NCI-H146 (cell line): Measurements from ENCODE around the gene DNAJB8.

Source experiments
- DNase-seq: peaks from one replicate; lab custom pipeline; 2025; lab: John Stamatoyannopoulos, UW

DNAJB8 gene

GRCh38 chr3:128482666-128483656 is 16.3 kb upstream of the DNAJB8 start:
- DNase-seq: no peak

GRCh38 chr3:128482175-128482574 is 15.5 kb upstream of the DNAJB8 start:
- no peak for DNase-seq

GRCh38 chr3:128481438-128481942 is 14.8 kb upstream of the DNAJB8 start:
- DNase-seq: no peak

DNA sequence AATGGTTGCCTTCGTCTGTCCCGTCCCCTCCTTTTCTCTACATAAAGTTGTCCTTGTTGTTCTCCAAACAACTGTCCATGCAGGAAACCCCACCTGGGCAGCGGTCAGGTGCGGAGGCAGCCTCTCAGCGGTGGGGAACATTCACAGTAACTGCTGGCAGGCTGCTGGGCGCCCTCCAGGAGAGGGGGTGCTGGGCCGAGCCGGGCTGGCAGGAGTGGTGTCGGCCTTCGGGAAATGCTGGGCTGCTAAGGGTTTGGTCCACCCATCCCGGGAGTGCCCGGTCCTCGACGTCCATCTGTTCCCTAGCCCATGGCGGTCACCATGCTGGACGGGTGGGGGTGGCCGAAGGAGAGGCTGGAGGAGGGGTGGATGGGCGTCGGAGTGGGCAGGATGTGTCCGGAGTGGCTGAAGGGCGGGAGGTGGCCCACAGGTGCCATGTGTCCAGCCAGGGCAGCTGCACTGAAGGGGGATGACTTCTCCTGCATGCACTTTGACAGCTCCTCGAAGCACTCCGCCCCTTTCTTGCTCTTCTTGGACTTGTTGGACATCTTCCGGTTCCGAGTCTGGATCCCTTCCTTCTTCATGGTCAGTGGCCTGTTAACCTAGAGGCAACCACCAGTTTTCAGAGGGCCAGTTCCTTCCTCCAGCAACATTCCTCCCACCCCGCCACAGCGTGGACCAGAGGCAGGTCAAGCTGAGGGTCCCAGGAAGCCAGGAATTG is 14.2 kb upstream of the DNAJB8 start:
- DNase-seq: no peak

DNA sequence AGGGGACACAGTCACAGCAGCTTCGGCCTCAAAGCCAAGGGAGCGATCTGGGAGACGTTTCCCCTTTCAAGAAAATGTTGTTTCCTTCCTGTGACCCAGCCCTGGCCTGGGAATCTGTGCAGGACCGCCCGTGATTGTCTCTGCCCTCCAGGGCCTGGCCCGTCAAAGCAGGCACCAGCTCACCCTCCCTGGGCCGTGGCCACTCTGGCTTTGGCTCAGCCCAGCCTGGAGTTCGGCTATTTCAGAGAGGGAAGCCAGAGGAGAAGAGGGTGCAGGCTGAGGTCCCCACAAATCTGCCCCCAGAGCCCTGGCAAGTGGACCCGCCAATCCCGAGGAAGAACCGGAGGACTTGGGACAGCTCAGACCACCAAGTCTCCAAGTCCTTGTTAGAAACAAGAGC is 13.6 kb upstream of the DNAJB8 start:
- DNase-seq: no peak

GRCh38 chr3:128479558-128480086 is 12.9 kb upstream of the DNAJB8 start:
- DNase-seq: no peak

DNA sequence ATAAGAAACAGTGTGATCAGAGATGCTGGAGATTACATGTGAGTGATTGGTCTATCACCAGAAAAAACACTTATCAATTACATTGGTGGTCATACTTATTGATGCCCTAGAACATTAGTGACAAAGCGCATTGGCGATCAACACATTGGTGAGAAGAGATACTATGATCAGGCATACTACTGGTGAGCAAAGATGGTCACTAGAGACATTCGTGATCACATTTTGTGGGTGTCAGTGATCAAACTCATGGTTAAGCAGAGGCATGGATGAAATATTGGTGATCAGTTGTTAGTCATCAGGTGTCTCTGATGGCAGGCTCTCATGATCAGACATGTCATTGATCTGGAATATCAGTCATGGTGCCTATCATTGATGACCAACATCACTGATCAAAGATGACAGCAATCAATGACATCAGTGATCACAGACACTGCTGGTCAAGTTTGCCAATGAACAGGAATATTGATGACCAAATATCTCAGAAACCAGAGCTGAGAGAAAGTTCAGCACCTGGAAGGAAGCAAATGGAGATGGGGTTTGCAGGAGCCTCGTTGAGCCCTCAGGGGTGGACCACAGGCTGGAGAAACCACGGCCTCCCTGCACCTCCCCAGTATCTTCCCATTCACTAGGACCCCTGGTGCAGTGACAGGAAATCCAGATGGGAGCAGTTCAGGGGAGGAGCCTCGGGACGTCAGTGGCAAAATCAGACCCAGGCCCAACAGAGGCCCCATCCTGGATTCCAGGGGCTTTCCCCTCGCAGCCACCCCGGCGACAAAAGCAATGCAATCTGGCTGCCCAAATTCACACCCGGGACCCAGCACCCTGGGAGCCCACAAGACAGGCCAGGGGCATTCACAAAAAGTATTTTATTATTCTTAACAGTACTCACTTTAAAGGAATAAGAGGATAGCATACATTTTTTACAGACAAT is 12.2 kb upstream of the DNAJB8 start:
- DNase-seq: no peak

DNA sequence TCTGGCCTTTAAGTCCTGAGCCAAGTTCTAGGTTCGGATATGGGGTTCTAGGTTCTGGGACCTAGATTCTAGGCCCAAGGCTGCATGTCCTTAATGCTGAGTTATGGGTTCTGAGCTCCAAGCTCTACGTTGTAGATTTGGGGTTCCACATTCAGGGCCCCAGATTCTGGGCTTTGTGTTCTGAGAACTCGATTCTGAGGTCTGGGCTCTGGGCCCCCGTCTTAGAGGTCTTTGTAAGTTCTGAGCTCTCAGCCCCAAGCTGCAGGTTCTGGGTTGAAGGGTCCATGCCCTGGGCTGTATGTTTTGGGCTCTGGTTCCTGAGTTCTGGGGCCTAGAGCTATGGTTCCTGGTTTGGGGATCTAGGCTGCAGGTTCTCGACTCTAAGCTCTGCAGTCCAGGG is 10.0 kb upstream of the DNAJB8 start:
- no peak for DNase-seq

GRCh38 chr3:128475355-128475754 is 8.7 kb upstream of the DNAJB8 start:
- no peak for DNase-seq

- no peak for DNase-seq
Measured at GRCh38 chr3:128473737-128474136, 7.0 kb upstream of the DNAJB8 start.

DNA sequence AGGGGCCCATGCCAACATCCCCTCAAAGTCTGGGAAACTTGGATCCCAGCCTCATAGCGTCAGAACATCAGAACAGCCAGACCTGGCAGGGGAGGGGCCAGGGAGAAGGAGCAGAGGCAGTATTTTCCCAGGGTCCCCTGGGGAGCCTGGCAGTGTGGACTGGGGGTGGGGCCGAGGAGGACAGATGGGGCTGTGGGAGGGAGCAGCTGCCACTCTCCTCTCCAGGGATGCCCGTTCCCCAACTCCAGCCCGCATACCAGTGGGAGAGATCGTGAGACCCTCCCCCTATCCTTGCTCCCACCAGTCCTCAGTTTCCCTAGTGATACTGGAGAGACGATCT is 6.5 kb upstream of the DNAJB8 start:
- DNase-seq: peak; percentile 28

- DNase-seq: no peak
Measured at GRCh38 chr3:128472449-128473179, 5.9 kb upstream of the DNAJB8 start.

- DNase-seq: no peak
Measured at GRCh38 chr3:128471720-128472119, 5.0 kb upstream of the DNAJB8 start.

DNA sequence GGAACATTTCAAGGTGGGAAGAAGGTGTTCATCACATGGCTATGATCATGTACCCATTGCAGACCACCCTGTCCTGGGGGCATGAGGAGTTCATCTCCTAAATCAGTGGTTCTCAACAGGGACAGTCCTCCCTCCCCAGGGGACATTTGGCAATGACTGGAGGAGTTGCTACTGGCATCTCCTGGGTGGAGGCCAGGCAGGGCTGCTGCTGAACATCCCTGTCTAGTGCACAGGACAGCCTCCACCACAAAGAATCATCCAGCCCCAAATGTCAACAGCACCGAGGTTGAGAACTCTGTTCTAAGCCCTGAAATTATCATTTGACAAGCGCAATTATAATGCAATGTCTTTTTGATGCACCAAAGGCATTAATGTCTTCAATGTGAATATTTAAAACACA is 4.4 kb upstream of the DNAJB8 start:
- no peak for DNase-seq

DNA sequence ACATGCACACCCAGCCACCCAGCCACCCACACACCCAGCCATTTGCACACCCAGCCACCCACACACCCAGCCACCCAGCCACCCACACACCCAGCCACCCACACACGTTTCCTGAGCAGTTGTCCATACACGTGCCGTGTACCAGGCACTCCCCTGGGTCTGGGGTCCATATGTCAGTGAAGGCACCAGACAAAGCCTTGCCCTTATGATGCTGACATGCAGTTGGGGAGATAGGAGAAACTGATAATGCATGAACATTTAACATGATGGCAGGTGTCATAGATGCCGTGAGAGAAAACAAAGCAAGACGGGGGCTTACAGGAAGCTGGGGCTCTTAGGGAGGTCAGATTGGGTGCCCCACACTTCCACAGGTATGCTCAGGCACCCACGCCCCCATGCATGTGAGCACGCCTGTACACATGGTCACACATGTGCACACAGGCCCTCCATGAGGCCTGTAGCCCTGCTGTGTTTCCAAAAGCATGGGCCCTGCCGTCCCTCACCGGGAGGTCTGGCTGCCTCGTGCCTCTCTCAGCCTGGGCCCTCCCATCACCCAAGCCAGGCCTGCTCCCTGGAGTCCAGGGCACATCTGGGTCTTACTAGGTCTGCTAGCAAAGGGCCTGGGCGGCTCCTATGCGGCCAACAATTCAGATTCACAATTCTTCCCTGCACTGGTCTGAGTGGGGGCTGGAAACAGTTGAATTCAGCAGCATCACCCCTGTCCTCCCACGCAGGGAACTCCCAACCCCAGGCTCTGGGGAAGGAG is 3.6 kb upstream of the DNAJB8 start:
- DNase-seq: no peak

DNA sequence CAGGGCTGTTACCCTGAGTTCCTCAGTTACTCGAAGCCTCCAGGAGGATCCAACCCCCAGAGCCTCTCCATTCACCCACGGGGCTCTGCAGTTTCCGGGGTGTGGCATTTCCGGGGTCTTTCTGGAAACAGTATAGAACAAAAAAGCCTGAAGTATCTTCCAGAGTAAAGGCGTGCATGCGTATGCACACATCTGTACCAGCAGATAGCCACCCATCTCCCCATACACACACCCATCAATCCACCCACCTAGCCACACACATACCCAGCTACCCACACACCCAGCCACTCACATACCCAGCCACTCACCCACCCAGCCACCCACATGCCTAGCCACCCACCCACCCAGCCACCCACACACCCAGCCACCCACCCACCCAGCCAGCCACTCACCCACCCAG is 2.9 kb upstream of the DNAJB8 start:
- no peak for DNase-seq

DNA sequence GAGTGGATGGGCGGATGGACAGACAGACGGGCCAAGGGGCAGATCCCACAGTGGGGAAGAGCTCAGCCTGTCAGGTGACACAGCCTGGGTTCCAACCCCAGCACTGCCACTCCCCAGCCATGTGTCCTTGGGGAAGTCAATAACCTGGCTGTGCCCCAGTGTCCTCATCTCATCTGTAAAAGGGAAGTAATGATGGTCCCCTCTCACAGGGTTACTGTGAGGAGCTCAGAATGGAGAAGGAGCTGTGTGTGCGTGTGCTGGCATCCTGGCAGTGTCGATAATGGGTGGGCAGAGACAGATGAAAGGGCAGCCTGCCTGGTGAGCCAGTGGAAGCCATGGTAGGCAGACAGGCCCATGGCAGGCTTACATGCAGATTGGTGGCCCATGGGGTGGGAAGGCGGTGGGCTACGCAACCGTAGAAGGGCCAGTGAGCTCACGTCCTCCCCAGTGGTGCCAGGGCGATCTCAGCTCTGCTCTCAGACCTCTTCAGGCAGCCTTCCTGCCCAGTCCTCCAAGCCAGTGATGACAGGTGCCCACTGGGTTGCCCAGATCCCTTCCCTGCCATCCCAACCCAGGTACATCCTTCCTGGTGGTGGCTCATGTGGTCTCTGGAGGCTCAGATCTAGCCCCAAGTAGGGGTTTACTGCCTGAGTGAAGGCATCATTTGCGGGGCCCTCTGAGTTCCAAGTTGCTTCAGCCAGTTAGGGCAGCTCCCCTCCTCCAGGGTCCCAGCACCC is 2.3 kb upstream of the DNAJB8 start:
- no peak for DNase-seq

GRCh38 chr3:128468285-128468790 is 1.6 kb upstream of the DNAJB8 start:
- no peak for DNase-seq

- no peak for DNase-seq
Measured at GRCh38 chr3:128464702-128465101, 2.0 kb downstream of the DNAJB8 start.
